Cortex of kidney (tissue), 1 donor: ENCODE results near the gene TRAF4.
"Not testable (repeated sequence)": the region's sequence is repeated elsewhere in the genome, so short reads cannot be mapped to it uniquely, and the experiment has no call there.

Source experiments
- DNase-seq: peaks from one replicate; lab custom pipeline; 2025; lab: John Stamatoyannopoulos, UW

Gene TRAF4

GRCh38 chr17:28783161-28783560 lies 39.4 kb downstream of the TRAF4 start:
- DNase-seq = no peak

- DNase-seq = no peak
Observed at GRCh38 chr17:28788100-28788499, 44.3 kb downstream of the TRAF4 start.

- DNase-seq = no peak
Observed at GRCh38 chr17:28792877-28793661, 49.3 kb downstream of the TRAF4 start.

GRCh38 chr17:28794846-28795441 lies 51.1 kb downstream of the TRAF4 start:
- not testable (repeated sequence) for DNase-seq

DNA sequence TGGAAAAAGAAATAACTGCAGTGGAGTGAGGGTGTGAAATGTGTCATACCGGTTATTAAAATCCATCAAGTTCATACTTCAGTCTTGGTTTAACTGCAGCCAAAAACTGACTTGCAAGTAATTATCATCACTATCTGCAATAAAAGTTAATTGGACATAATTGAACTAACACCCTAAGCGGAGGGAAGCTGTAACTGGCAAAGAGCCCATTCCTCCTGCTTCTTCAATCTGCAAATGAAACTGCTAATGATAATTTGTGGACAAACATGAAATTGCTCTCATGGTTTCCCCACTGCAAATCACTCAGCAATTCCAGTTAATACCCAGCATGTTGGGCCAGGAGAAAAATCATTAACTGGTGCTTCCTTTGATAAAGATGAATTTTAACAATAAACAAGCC lies 52.3 kb downstream of the TRAF4 start:
- DNase-seq = no peak
